SHP77 (cell line): Measurements from ENCODE around the gene GRIA4.
A peak's percentile ranks its signal among the peaks of the same experiment; 100 is the strongest.
"Not testable (repeated sequence)": the region's sequence is repeated elsewhere in the genome, so short reads cannot be mapped to it uniquely, and the experiment has no call there.

Experiments used
- DNase-seq, 2 experiments: peaks; one replicate each; lab custom pipeline; 2025; lab: John Stamatoyannopoulos, UW

Gene GRIA4

DNA sequence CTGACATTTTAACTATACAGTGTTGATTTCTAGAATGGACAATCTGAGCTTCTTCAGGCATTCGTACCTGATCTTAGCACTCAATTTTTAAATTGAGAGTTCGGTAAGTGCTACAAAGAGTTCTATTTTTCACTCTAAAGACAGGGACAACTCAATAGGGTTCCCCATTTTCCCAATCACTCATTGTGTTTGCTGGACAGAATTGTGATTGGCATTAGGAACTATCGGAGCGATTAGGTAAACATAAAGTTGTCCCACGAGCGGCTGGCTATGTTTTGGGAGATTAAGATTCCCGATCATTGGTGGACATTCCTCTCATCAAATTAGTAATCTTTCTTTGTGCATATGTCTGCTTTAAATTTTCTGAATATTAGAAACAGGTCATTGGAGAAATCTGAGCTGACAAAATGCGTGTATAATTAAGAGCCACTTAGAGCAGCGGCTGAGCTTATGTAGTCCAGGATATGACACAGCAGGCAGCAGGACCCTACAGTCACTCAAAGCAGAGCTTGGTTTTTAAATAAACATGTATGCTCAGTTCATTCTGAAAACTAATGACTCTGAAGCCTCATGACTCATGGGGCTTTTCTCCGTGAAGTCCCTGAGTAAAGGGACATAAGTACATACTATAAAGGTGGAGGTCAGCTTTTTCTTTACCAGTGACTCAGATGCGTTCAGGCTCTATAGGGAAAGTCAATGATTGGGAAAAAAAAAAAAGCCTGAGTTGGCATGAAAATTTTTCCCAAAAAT, 109.4 kb downstream of the GRIA4 start:
- DNase-seq = peak; percentile 18 to 45

DNA sequence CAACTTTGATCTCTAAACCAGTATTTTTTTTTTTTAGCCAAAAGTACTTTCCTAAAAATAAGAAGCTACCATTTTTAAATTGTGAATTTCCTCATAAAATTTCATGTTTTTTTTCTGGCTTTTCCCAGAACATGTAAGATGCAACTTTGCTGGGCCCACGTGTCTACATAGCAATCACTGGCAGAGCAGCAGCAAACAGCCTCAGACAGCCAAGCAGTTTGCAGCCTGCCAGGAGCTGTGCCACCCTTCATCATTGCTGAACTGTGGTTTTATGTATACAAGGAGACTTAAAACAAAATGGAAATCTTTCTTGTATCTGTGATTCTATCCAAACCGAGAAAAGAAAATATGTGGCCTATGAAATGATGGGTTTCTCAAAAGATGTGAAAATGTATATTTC, 110.2 kb downstream of the GRIA4 start:
- DNase-seq = no peak

GRCh38 chr11:105723269-105723668, 113.4 kb downstream of the GRIA4 start:
- DNase-seq = no peak

DNA sequence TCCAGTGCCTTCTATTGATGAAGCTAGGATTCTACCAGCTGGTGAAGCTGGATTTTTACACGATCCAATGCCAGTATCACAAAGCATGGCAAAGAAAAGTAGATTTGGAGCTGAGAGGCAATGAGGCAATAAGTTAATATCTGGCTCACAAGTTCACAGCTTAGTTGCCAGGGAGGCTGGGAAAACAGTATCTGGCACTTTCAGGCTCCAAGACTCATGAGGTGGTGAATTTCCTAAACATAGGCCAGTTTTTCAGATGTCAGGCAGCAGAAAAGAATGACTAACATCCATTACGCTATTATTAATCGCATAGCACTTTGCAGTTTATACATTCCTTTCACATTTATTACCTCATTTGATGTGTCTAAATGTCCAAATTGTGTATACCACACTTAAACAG, 122.7 kb downstream of the GRIA4 start:
- DNase-seq = no peak

DNA sequence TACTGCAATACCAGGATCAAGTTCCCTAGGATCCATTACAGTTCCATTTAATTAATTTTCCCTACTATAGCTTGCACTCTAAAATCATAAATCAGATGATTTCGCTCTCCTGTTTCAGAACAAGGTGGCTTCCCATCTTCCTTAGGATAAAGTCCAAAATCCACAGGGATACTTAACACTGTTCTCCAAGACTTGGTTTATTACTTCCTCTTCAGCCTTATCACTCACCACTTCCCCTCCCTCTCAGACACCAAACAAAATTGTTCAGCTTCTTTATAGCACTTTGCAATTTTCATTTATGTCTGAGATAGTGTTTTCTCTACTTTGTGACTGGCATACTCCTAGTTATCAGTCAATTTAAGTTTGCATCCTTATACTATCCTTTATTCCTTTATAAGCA, 124.6 kb downstream of the GRIA4 start:
- DNase-seq = no peak

GRCh38 chr11:105738251-105738650, 128.4 kb downstream of the GRIA4 start:
- DNase-seq = no peak

- no peak for DNase-seq
These were observed 129.3 kb downstream of the GRIA4 start for GRCh38 chr11:105738986-105739795.

GRCh38 chr11:105740164-105740903, 130.5 kb downstream of the GRIA4 start:
- no peak for DNase-seq

DNA sequence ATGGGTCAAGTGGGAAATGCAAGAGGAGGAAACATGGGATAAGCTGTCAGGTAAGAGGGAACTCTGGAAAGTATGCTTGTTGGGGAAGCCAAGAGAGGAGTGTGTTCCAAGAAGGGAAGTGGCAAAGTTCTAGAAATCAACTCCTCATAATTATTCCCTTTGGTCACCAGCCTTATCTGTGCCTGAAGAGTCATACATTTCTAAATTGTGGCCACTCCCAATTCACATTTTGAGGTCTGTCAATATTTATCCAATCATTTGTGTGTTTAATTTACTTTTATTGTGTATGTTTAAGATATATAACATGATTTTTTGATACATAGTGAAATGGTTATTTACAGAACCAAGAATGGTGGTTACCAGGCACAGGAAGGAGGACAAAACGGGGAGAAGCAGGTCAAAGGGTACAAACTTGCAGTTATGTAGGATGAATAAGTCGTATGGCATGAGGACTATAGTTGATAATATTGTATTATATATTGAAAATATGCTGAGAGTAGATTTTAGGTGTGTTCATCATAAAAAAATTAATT, 131.7 kb downstream of the GRIA4 start:
- no peak for DNase-seq

GRCh38 chr11:105754260-105754659, 144.4 kb downstream of the GRIA4 start:
- DNase-seq = no peak

- no peak for DNase-seq
These were observed 144.8 kb downstream of the GRIA4 start for GRCh38 chr11:105754716-105755115.

DNA sequence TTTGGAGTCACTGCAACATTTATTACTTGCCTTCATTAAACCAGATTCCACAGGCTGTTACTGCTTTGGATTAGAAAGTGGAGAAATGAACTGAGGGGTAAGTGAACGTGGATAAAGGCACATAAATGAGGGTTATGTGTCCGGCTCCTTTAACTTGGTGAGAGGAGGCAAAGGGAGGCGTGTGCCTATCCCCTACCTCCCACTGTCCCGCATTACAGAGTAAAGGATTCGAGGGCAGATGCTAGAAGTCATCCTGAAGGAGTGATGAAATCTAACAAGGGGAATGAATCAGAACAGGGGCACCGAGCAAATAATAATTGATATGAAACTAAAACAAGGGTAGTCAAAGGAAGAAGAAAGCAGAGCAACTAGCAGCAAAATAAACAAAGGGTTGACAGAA, 147.2 kb downstream of the GRIA4 start:
- no peak for DNase-seq

- no peak for DNase-seq
These were observed 153.7 kb downstream of the GRIA4 start for GRCh38 chr11:105763594-105763993.

- peak in 1 of 2 experiments; percentile 56 for DNase-seq
These were observed 158.1 kb downstream of the GRIA4 start for GRCh38 chr11:105767931-105768330.

GRCh38 chr11:105769627-105770026, 159.8 kb downstream of the GRIA4 start:
- no peak for DNase-seq

- not testable (repeated sequence) for DNase-seq
These were observed 163.6 kb downstream of the GRIA4 start for GRCh38 chr11:105773452-105773851.

GRCh38 chr11:105774899-105775298, 165.0 kb downstream of the GRIA4 start:
- no peak for DNase-seq

DNA sequence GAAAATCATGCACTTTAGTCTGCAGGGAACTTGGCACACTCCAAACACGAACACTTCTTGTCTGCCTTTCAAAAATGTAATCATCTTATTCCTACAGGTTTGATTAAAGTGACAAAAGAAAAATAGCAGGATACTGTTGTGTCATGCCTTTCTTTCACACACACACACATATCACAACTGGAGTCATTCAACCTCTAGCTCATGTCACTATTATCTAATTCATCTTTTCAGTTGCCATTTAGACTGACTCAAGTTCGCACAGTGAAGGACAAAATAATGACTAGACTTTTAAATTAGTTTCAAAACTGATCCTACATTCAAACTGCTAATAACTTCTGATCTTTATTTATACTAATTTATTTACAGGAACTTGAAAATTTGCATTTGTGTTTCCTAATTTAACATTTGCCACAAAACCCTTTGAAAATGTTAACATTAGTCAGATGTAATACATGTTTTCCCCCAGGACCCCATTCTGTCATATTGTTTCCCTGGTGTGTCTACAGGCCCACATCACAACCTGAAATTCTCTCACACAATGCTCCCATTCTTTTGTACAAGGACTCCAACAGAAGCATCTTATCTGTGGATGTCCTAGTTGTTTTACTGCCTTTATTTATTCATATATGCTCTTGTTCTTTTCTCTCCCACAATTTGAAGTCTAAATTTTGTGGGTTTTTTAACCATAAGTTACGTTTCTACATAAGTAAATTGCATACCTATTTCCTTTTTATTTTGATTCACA, 171.1 kb downstream of the GRIA4 start:
- DNase-seq = no peak

GRCh38 chr11:105781807-105782206, 171.9 kb downstream of the GRIA4 start:
- DNase-seq = no peak

- no peak for DNase-seq
These were observed 173.3 kb downstream of the GRIA4 start for GRCh38 chr11:105783216-105783615.

DNA sequence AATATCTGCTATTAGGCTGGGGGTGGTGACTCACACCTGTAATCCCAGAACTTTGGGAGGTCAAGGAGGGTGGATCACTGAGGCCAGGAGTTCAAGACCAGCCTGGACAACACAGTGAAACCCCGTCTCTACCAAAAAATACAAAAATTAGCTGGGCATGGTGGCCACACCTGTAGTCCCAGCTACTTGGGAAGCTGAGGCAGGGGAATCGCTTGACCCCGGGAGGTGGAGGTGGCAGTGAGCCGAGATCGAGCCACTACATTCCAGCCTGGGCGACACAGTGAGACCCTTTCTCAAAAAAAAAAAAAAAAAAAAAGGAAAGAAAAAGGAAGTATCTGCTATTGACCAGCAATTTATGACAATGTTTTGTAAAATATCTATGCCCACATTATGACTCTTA, 176.0 kb downstream of the GRIA4 start:
- DNase-seq = not testable (repeated sequence)

DNA sequence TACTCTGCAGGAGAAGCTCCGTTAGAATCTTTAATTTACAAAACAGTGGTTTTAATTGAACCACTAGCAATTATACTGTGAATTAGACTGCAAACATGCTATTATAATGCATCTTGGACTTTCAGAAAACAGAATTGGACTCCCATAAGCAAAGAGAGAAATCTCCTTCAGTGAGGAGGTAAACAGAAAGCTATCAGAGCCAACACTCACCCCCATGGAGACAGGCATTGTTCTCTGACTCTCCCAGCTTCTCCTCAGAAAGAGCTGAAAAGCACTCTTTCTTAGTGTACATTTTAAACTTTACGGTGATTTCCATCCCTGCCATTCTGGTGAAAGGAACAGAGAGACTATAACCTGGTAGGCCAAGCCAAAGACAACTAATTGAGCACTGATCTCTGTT, 176.9 kb downstream of the GRIA4 start:
- DNase-seq = no peak
